ENCODE results near the gene TRABD.
"Not testable (repeated sequence)": the region's sequence is repeated elsewhere in the genome, so short reads cannot be mapped to it uniquely, and the experiment has no call there.

GRCh38 chr22:50147258-50148165, 38.2 kb upstream of the TRABD start:
- TF ChIP-seq, protein P1, sequence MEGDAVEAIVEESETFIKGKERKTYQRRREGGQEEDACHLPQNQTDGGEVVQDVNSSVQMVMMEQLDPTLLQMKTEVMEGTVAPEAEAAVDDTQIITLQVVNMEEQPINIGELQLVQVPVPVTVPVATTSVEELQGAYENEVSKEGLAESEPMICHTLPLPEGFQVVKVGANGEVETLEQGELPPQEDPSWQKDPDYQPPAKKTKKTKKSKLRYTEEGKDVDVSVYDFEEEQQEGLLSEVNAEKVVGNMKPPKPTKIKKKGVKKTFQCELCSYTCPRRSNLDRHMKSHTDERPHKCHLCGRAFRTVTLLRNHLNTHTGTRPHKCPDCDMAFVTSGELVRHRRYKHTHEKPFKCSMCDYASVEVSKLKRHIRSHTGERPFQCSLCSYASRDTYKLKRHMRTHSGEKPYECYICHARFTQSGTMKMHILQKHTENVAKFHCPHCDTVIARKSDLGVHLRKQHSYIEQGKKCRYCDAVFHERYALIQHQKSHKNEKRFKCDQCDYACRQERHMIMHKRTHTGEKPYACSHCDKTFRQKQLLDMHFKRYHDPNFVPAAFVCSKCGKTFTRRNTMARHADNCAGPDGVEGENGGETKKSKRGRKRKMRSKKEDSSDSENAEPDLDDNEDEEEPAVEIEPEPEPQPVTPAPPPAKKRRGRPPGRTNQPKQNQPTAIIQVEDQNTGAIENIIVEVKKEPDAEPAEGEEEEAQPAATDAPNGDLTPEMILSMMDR (IDR thresholded peaks at IDR 0.05; ENCODE audit: low read length), result not testable (repeated sequence)
- not testable (repeated sequence) for TF ChIP-seq EZH2 (IDR thresholded peaks at IDR 0.05; ENCODE audit: borderline replicate concordance, low read length)
